Type B pancreatic cell (in vitro differentiated cells): ENCODE measurements around the gene PIK3C3. TPM values are rescaled to one million over a fixed set of nuclear protein-coding genes. Genes with fewer than 3 reads are reported as not detected.

ENCODE experiments used
- DNase-seq: peaks from one replicate; pipeline ENCODE4 v3.0.0; 2021; ENCODE audit warnings: mixed read lengths; ENCODE audit not compliant: unreplicated experiment; ENCODE audit errors: extremely low spot score
- H3K27ac Mint-ChIP-seq: 2 replicates; pipeline ENCODE4 v1.8.0; 2021; ENCODE audit warnings: mild to moderate bottlenecking, mixed read lengths
- H3K27me3 Mint-ChIP-seq: 2 replicates; pipeline ENCODE4 v1.8.0; 2021; ENCODE audit warnings: mixed read lengths
- H3K36me3 Mint-ChIP-seq: 2 replicates; pipeline ENCODE4 v1.8.0; 2021; ENCODE audit warnings: mixed read lengths
- H3K4me1 Mint-ChIP-seq: one replicate; pipeline ENCODE4 v1.8.0; 2021; ENCODE audit warnings: mixed read lengths; ENCODE audit not compliant: unreplicated experiment
- H3K4me3 Mint-ChIP-seq: 2 replicates; pipeline ENCODE4 v1.8.0; 2021; ENCODE audit warnings: mild to moderate bottlenecking, mixed read lengths
- H3K9me3 Mint-ChIP-seq: 2 replicates; pipeline ENCODE4 v1.8.0; 2021; ENCODE audit warnings: mixed read lengths
- CTCF ChIP-seq: fragments of 200-600 bp; sonication (generic); conservative IDR thresholded peaks from 2 replicates; pipeline ENCODE4 v1.5.0; 2021; ENCODE audit warnings: antibody characterized with exemption, mild to moderate bottlenecking
- long read RNA-seq: library from polyadenylated mRNA; unstranded; transcript quantifications from one replicate; pipeline ENCODE4 v2.0.0, GENCODE V29; 2020
- total RNA-seq: library from RNA; stranded (reverse); gene quantifications from 2 replicates; pipeline ENCODE4 v1.2.1, GENCODE V29; 2021; ENCODE audit warnings: low replicate concordance

The PIK3C3 gene
- 44.3 and 58.6 TPM in 2 replicates for total RNA-seq
- long read RNA-seq, full-length matches to known transcripts, result 87 of 129 reads
- long read RNA-seq, partial matches to known transcripts, result 31 of 129 reads
- long read RNA-seq, other reads (novel, unspliced or antisense), result 11 of 129 reads

- no peak for TF ChIP-seq CTCF
- Mint-ChIP-seq H3K4me3 (peak within 1 kb of the TSS; percentile 99), H3K27ac (peak within 1 kb of the TSS; percentile 98), H3K4me1 (peaks cover 21% of the 10 kb centered on the region), H3K27me3 (peaks cover 11% of the 10 kb centered on the region), H3K9me3 (no peaks in the 10 kb centered on the region), H3K36me3 (peaks cover 12% of the 10 kb centered on the region)
- peak; percentile 95 for DNase-seq
These were observed at the start of gene PIK3C3 for GRCh38 chr18:41954827-41955613. Gene PIK3C3 (plus strand): TSS chr18:41955234. CDS start chr18:41955292, 58 bp downstream.

- DNase-seq, result no peak
- Mint-ChIP-seq H3K27me3 (peaks cover 6% of the 10 kb centered on the region), H3K4me3 (no peak overlapping the region), H3K36me3 (no peaks in the 10 kb centered on the region), H3K27ac (no peak overlapping the region), H3K9me3 (no peaks in the 10 kb centered on the region), H3K4me1 (peaks cover 23% of the 10 kb centered on the region)
- no peak for TF ChIP-seq CTCF
These were observed 49.1 kb upstream of the PIK3C3 start for GRCh38 chr18:41905786-41906527.

GRCh38 chr18:41906528-41907146 is 48.4 kb upstream of the PIK3C3 start:
- Mint-ChIP-seq H3K4me1 (peaks cover 21% of the 10 kb centered on the region), H3K27ac (no peak overlapping the region), H3K4me3 (no peak overlapping the region), H3K27me3 (peaks cover 6% of the 10 kb centered on the region), H3K36me3 (no peaks in the 10 kb centered on the region), H3K9me3 (no peaks in the 10 kb centered on the region)
- TF ChIP-seq CTCF, result peak; percentile 90
- DNase-seq, result no peak

GRCh38 chr18:41917181-41917580 is 37.9 kb upstream of the PIK3C3 start:
- TF ChIP-seq CTCF, result no peak
- Mint-ChIP-seq H3K36me3 (no peaks in the 10 kb centered on the region), H3K27ac (no peak overlapping the region), H3K4me3 (no peak overlapping the region), H3K9me3 (no peaks in the 10 kb centered on the region), H3K27me3 (no peaks in the 10 kb centered on the region), H3K4me1 (peaks cover 6% of the 10 kb centered on the region)
- no peak for DNase-seq

- Mint-ChIP-seq H3K27me3 (no peaks in the 10 kb centered on the region), H3K9me3 (no peaks in the 10 kb centered on the region), H3K27ac (no peak overlapping the region), H3K36me3 (no peaks in the 10 kb centered on the region), H3K4me1 (peaks cover 7% of the 10 kb centered on the region), H3K4me3 (no peak overlapping the region)
- DNase-seq, result no peak
- TF ChIP-seq CTCF, result no peak
These were observed 33.3 kb upstream of the PIK3C3 start for GRCh38 chr18:41921770-41922169.
